Liver (tissue), 9 donors: ENCODE measurements around the gene DUOXA1. TPM values are rescaled to one million over a fixed set of nuclear protein-coding genes. Genes with fewer than 3 reads are reported as not detected.

Experiments
- DNase-seq: peaks from one replicate; pipeline ENCODE4 v3.0.0-alpha.2; 2017; ENCODE audit warnings: low spot score
- H3K27ac ChIP-seq, 2 donors: one replicate each; pipeline ENCODE4 v1.7.0; 2013; ENCODE audit warnings: inconsistent platforms in 2 of 2, low read length in 2 of 2, control low read depth in 1 of 2, low read depth in 1 of 2, mild to moderate bottlenecking in 1 of 2
- H3K27me3 ChIP-seq, 4 donors: one replicate each; pipeline versions ENCODE4 v1.6.1 to v1.7.0; 2013; ENCODE audit warnings: low read length in 3 of 4, inconsistent platforms in 1 of 4, mild to moderate bottlenecking in 1 of 4, moderate library complexity in 1 of 4; ENCODE audit not compliant: control insufficient read depth in 4 of 4, insufficient read depth in 4 of 4
- H3K36me3 ChIP-seq, 4 donors: one replicate each; pipeline versions ENCODE4 v1.6.1 to v1.7.0; 2013; ENCODE audit warnings: low read length in 3 of 4, mild to moderate bottlenecking in 3 of 4, low read depth in 1 of 4, moderate library complexity in 1 of 4; ENCODE audit not compliant: control insufficient read depth in 4 of 4, insufficient read depth in 3 of 4
- H3K4me1 ChIP-seq, 4 donors: one replicate each; pipeline versions ENCODE4 v1.6.1 to v1.7.0; 2013; ENCODE audit warnings: low read length in 3 of 4, mild to moderate bottlenecking in 3 of 4, moderate library complexity in 1 of 4; ENCODE audit not compliant: control insufficient read depth in 4 of 4, insufficient read depth in 4 of 4
- H3K4me3 ChIP-seq, 3 donors: one replicate each; pipeline versions ENCODE4 v1.6.1 to v1.7.0; 2013; ENCODE audit warnings: low read length in 3 of 3, control low read depth in 1 of 3, low read depth in 1 of 3, mild to moderate bottlenecking in 1 of 3
- H3K9ac ChIP-seq, 2 donors: one replicate each; pipeline ENCODE4 v1.7.0; 2013; ENCODE audit warnings: low read length in 2 of 2, mild to moderate bottlenecking in 2 of 2, moderate library complexity in 2 of 2, control low read depth in 1 of 2, low read depth in 1 of 2
- H3K9me3 ChIP-seq, 4 donors: one replicate each; pipeline versions ENCODE4 v1.6.1 to v1.7.0; 2013; ENCODE audit warnings: low read length in 3 of 4; ENCODE audit not compliant: control insufficient read depth in 4 of 4
- ATF3 ChIP-seq: IDR thresholded peaks from 2 replicates; pipeline ENCODE4 v1.6.1; 2016; ENCODE audit warnings: antibody characterized with exemption
- CTCF ChIP-seq: fragments of 150-350 bp; IDR thresholded peaks from 2 replicates; pipeline ENCODE4 v1.5.1; 2017; ENCODE audit warnings: improper control_type of control experiment, low read depth, low read length; ENCODE audit not compliant: missing input control
- EGR1 ChIP-seq, 2 donors: IDR thresholded peaks; 2 replicates each; pipeline ENCODE4 v1.6.1; 2016 to 2018; ENCODE audit warnings: antibody characterized with exemption in 2 of 2, low read depth in 2 of 2
- GABPA ChIP-seq, 2 donors: IDR thresholded peaks in 1 of 2; conservative IDR thresholded peaks in 1 of 2; 2 replicates each; pipeline ENCODE4 v1.6.1; 2016; ENCODE audit warnings: antibody characterized with exemption in 2 of 2, mild to moderate bottlenecking in 1 of 2, moderate library complexity in 1 of 2
- HNF4A ChIP-seq, 2 donors: conservative IDR thresholded peaks; 2 replicates each; pipeline ENCODE4 v1.6.1; 2016; ENCODE audit warnings: antibody characterized with exemption in 2 of 2, mild to moderate bottlenecking in 2 of 2
- HNF4G ChIP-seq: IDR thresholded peaks from 2 replicates; pipeline ENCODE4 v1.6.1; 2016; ENCODE audit warnings: antibody characterized with exemption
- MAX ChIP-seq: IDR thresholded peaks from 2 replicates; pipeline ENCODE4 v1.6.1; 2016; ENCODE audit warnings: antibody characterized with exemption
- NR2F2 ChIP-seq: IDR thresholded peaks from 2 replicates; pipeline ENCODE4 v1.6.1; 2016; ENCODE audit warnings: antibody characterized with exemption
- RAD21 ChIP-seq, 2 donors: IDR thresholded peaks; 2 replicates each; pipeline ENCODE4 v1.6.1; 2016; ENCODE audit warnings: antibody characterized with exemption in 2 of 2, mild to moderate bottlenecking in 2 of 2
- REST ChIP-seq: IDR thresholded peaks from 2 replicates; pipeline ENCODE4 v1.6.1; 2016; ENCODE audit warnings: antibody characterized with exemption, mild to moderate bottlenecking
- RXRA ChIP-seq, 2 donors: IDR thresholded peaks; 2 replicates each; pipeline ENCODE4 v1.6.1; 2017 to 2018; ENCODE audit warnings: antibody characterized with exemption in 2 of 2, mild to moderate bottlenecking in 1 of 2
- SP1 ChIP-seq: IDR thresholded peaks from 2 replicates; pipeline ENCODE4 v1.6.1; 2018; ENCODE audit warnings: antibody characterized with exemption, mild to moderate bottlenecking
- TAF1 ChIP-seq: conservative IDR thresholded peaks from 2 replicates; pipeline ENCODE4 v1.6.1; 2016; ENCODE audit warnings: antibody characterized with exemption, mild to moderate bottlenecking
- YY1 ChIP-seq: IDR thresholded peaks from 2 replicates; pipeline ENCODE4 v1.6.1; 2016; ENCODE audit warnings: antibody characterized with exemption, mild to moderate bottlenecking
- ZBTB33 ChIP-seq: IDR thresholded peaks from 2 replicates; pipeline ENCODE4 v1.6.1; 2016; ENCODE audit warnings: antibody characterized with exemption
- WGBS: extraction: QIAGEN DNeasy Blood & Tissue Kit; methylation state at CpG from one replicate; pipeline ENCODE4 v1.1.7; 2013; 5-methylcytosine and 5-hydroxymethylcytosine counted together
- polyA plus RNA-seq, 2 donors: library from polyadenylated mRNA; stranded (reverse) in 1 of 2; unstranded in 1 of 2; fragments of 200-250 nt in 1 of 2; fragments of >200 nt in 1 of 2; fragmentation: Nextera tagmentation in 1 of 2; extraction: Ambion mirVana in 1 of 2; gene quantifications; one replicate each; pipeline versions ENCODE4 v1.2.1 to v1.2.3, GENCODE V29; 2013 to 2015
- total RNA-seq, 2 donors: library from RNA; depleted of rRNA; stranded (reverse); fragments of >200 nt; gene quantifications; one replicate each; pipeline ENCODE4 v1.2.3, GENCODE V29; 2014
- donor health status: healthy.
- donor health status: healthy.
- donor health status: healthy.
- donor health status: healthy.
- donor health status: healthy.

The DUOXA1 gene
- total and polyA plus RNA-seq, 4 donors, result 0.02 TPM; not detected in 3

GRCh38 chr15:45101749-45102148 is 27.9 kb downstream of the DUOXA1 start:
- WGBS, result 96% methylated on average over 12 of the region's 12 CpGs
- no peaks in the 10 kb centered on the region for H3K9me3 ChIP-seq
- no peaks in the 10 kb centered on the region for H3K4me1 ChIP-seq
- no peak overlapping the region for H3K9ac ChIP-seq
- no peak for TF ChIP-seq YY1
- TF ChIP-seq ATF3, result no peak
- TF ChIP-seq MAX, result no peak
- no peak for TF ChIP-seq CTCF
- no peak for TF ChIP-seq RAD21 (IDR thresholded peaks at IDR 0.05)
- TF ChIP-seq HNF4A (conservative IDR thresholded peaks at IDR 0.05), result no peak
- TF ChIP-seq ZBTB33, result no peak
- TF ChIP-seq RXRA (IDR thresholded peaks at IDR 0.05), result no peak
- TF ChIP-seq REST, result no peak
- TF ChIP-seq EGR1 (IDR thresholded peaks at IDR 0.05; ENCODE audit: low read depth in 2 of 2), result no peak
- TF ChIP-seq SP1, result no peak
- no peak for TF ChIP-seq GABPA (IDR thresholded peaks at IDR 0.05 in 1 of 2, conservative IDR thresholded peaks at IDR 0.05 in 1 of 2)
- TF ChIP-seq HNF4G, result no peak
- TF ChIP-seq NR2F2, result no peak
- TF ChIP-seq TAF1, result no peak
- no peaks in the 10 kb centered on the region for H3K27me3 ChIP-seq
- H3K36me3 ChIP-seq, result no peaks in the 10 kb centered on the region
- H3K27ac ChIP-seq, result no peak overlapping the region
- no peak overlapping the region for H3K4me3 ChIP-seq
- no peak for DNase-seq
